Keratinocyte (primary cell): ENCODE results near the gene NAT16. TPM values are rescaled to one million over a fixed set of nuclear protein-coding genes. Genes with fewer than 3 reads are reported as not detected.

Experiments
- DNase-seq: peaks from one replicate; pipeline ENCODE4 v3.0.0-alpha.2; 2011; ENCODE audit warnings: low read depth, missing footprints, low spot score
- FAIRE-seq: peaks from 2 replicates; lab custom pipeline; 2011; peaks lifted over from hg19 to GRCh38; lab: Jason Lieb, UNC
- H2AFZ ChIP-seq: 2 replicates; pipeline ENCODE4 v1.6.0; 2012; ENCODE audit warnings: low read length, control low read depth, inconsistent platforms; ENCODE audit not compliant: control insufficient read depth
- H3K27ac ChIP-seq: 2 replicates; pipeline ENCODE4 v1.5.1; 2011; ENCODE audit warnings: low read length; ENCODE audit not compliant: control insufficient read depth, insufficient read depth
- H3K27me3 ChIP-seq: 3 replicates; pipeline ENCODE4 v1.6.0; 2011; ENCODE audit warnings: low read length; ENCODE audit not compliant: control insufficient read depth, insufficient read depth; ENCODE audit errors: extremely low read depth
- H3K36me3 ChIP-seq, 2 experiments: 2 replicates in 1 of 2; 3 replicates in 1 of 2; pipeline ENCODE4 v1.5.1; 2011; ENCODE audit warnings: low read length in 2 of 2, mild to moderate bottlenecking in 1 of 2; ENCODE audit not compliant: control insufficient read depth in 2 of 2, insufficient read depth in 2 of 2; ENCODE audit errors: extremely low read depth in 1 of 2
- H3K4me1 ChIP-seq: 3 replicates; pipeline ENCODE4 v1.5.1; 2011; ENCODE audit warnings: low read length; ENCODE audit not compliant: control insufficient read depth, insufficient read depth; ENCODE audit errors: extremely low read depth
- H3K4me2 ChIP-seq: 3 replicates; pipeline ENCODE4 v1.6.0; 2011; ENCODE audit warnings: low read depth, low read length; ENCODE audit not compliant: control insufficient read depth, insufficient read depth; ENCODE audit errors: extremely low read depth
- H3K4me3 ChIP-seq, 3 experiments: fragments of 200-600 bp in 1 of 3; sonication (generic) in 1 of 3; 2 replicates in 2 of 3; 3 replicates in 1 of 3; pipeline ENCODE4 v1.5.1; 2011 to 2016; ENCODE audit warnings: low read length in 3 of 3, mild to moderate bottlenecking in 3 of 3, control low read depth in 2 of 3, inconsistent platforms in 1 of 3, low read depth in 1 of 3, mixed read lengths in 1 of 3, mixed run types in 1 of 3, moderate library complexity in 1 of 3; ENCODE audit not compliant: control insufficient read depth in 2 of 3, insufficient read depth in 2 of 3; ENCODE audit errors: extremely low read depth in 1 of 3
- H3K79me2 ChIP-seq: 2 replicates; pipeline ENCODE4 v1.6.0; 2012; ENCODE audit warnings: low read length; ENCODE audit not compliant: control insufficient read depth, insufficient read depth
- H3K9ac ChIP-seq: 3 replicates; pipeline ENCODE4 v1.6.0; 2011; ENCODE audit warnings: low read length; ENCODE audit not compliant: control insufficient read depth, insufficient read depth; ENCODE audit errors: extremely low read depth
- H3K9me1 ChIP-seq: 3 replicates; pipeline ENCODE4 v1.6.0; 2011; ENCODE audit warnings: low read length; ENCODE audit not compliant: control insufficient read depth, insufficient read depth; ENCODE audit errors: extremely low read depth
- H3K9me3 ChIP-seq: 2 replicates; pipeline ENCODE4 v1.5.1; 2012; ENCODE audit warnings: low read depth, low read length; ENCODE audit not compliant: control insufficient read depth
- H4K20me1 ChIP-seq: 3 replicates; pipeline ENCODE4 v1.6.0; 2011; ENCODE audit warnings: low read length; ENCODE audit not compliant: control insufficient read depth, insufficient read depth; ENCODE audit errors: extremely low read depth
- CTCF ChIP-seq, 3 experiments: IDR thresholded peaks in 1 of 3; conservative IDR thresholded peaks in 1 of 3; optimal IDR thresholded peaks in 1 of 3; 2 replicates in 2 of 3; 3 replicates in 1 of 3; pipeline versions ENCODE3 to v1.5.1; 2011; ENCODE audit warnings: low read length in 3 of 3, mild to moderate bottlenecking in 3 of 3, moderate library complexity in 2 of 3, control low read depth in 1 of 3, inconsistent platforms in 1 of 3; ENCODE audit not compliant: insufficient read depth in 2 of 3; ENCODE audit errors: extremely low read depth in 1 of 3
- EZH2 ChIP-seq: IDR thresholded peaks from one replicate; pipeline ENCODE4 v1.6.1; 2012; ENCODE audit warnings: inconsistent platforms, mild to moderate bottlenecking, low read length, moderate library complexity
- dilution Hi-C: fragments of 300-500 bp; cut with MboI; formaldehyde crosslinking; loops from one replicate; pipeline ENCODE4 v1.7.0; 2020; ENCODE audit warnings: low sequenced_read_pairs; ENCODE audit not compliant: extremely low pct_ligation_motif_present
- polyA plus RNA-seq, 5 experiments: library from polyadenylated mRNA; depleted of rRNA in 3 of 5; stranded (reverse) in 3 of 5; stranded (forward) in 1 of 5; unstranded in 1 of 5; fragments of >200 nt; gene quantifications; 1 replicate in 1 of 5; 2 replicates in 3 of 5; 3 replicates in 1 of 5; pipeline versions ENCODE4 v1.2.1 to v1.2.3, GENCODE V29; 2011 to 2012; ENCODE audit warnings: missing spikeins in 2 of 5, low read depth in 1 of 5, low replicate concordance in 1 of 5

Gene NAT16
- polyA plus RNA-seq, 1 donor (not counting 4 experiments of a cell fraction or from before 2014, with no cell fraction given), result not detected

- no peak for FAIRE-seq
- peak overlapping the region; percentile 30 for H2AFZ ChIP-seq
- H3K27ac ChIP-seq, result no peak overlapping the region
These were observed 16.6 kb downstream of the NAT16 start for GRCh38 chr7:101163279-101164070.

GRCh38 chr7:101162551-101163278 is 17.4 kb downstream of the NAT16 start:
- no peak for FAIRE-seq
- Histone ChIP-seq H3K27me3 (peaks cover 30% of the 10 kb centered on the region), H3K9me3 (no peaks in the 10 kb centered on the region), H3K4me1 (peaks cover 25% of the 10 kb centered on the region), H3K9me1 (no peaks in the 10 kb centered on the region), H2AFZ (no peak overlapping the region), H3K36me3 (peaks cover 14 to 25% of the 10 kb centered on the region in 2 experiments), H3K27ac (no peak overlapping the region), H3K4me3 (peak overlapping the region; percentile 24 to 49 (median 35)), H3K9ac (no peak overlapping the region), H4K20me1 (no peaks in the 10 kb centered on the region), H3K4me2 (peak overlapping the region; percentile 51), H3K79me2 (no peaks in the 10 kb centered on the region)
- TF ChIP-seq CTCF (optimal IDR thresholded peaks at IDR 0.05 in 1 of 3, IDR thresholded peaks at IDR 0.05 in 1 of 3, conservative IDR thresholded peaks at IDR 0.05 in 1 of 3; ENCODE audit: extremely low read depth in 1 of 3, insufficient read depth in 2 of 3, low read length in 3 of 3) (peak in 1 of 3 experiments; percentile 14), EZH2 (no peak)
- dilution Hi-C loops, result no loop called here
- DNase-seq, result no peak

More at GRCh38 chr7:101163279-101164070, 16.6 kb downstream of the NAT16 start:
- Histone ChIP-seq H3K79me2 (no peaks in the 10 kb centered on the region), H4K20me1 (peaks cover 3% of the 10 kb centered on the region), H3K27me3 (peaks cover 37% of the 10 kb centered on the region), H3K9ac (peak overlapping the region; percentile 44), H3K36me3 (peaks cover 14 to 20% of the 10 kb centered on the region in 2 experiments), H3K4me1 (peaks cover 32% of the 10 kb centered on the region), H3K9me3 (no peaks in the 10 kb centered on the region), H3K4me3 (peak overlapping the region; percentile 34 to 57 (median 51)), H3K4me2 (peak overlapping the region; percentile 76), H3K9me1 (no peaks in the 10 kb centered on the region)
- dilution Hi-C loops, result no loop called here
- no peak for TF ChIP-seq EZH2
- no peak for TF ChIP-seq CTCF (optimal IDR thresholded peaks at IDR 0.05 in 1 of 3, IDR thresholded peaks at IDR 0.05 in 1 of 3, conservative IDR thresholded peaks at IDR 0.05 in 1 of 3; ENCODE audit: extremely low read depth in 1 of 3, insufficient read depth in 2 of 3, low read length in 3 of 3)
- DNase-seq, result no peak
